GM04504 (cell line): ENCODE data around the gene PHRF1.
A peak's percentile ranks its signal among the peaks of the same experiment; 100 is the strongest.
"Not testable (repeated sequence)": the region's sequence is repeated elsewhere in the genome, so short reads cannot be mapped to it uniquely, and the experiment has no call there.

ENCODE experiments used
- DNase-seq: peaks from one replicate; pipeline ENCODE4 v3.0.0-alpha.2; 2012; ENCODE audit warnings: low read depth

Gene PHRF1

GRCh38 chr11:574031-574570 lies 2.2 kb upstream of the PHRF1 start:
- not testable (repeated sequence) for DNase-seq

GRCh38 chr11:574632-575312 lies 1.5 kb upstream of the PHRF1 start:
- DNase-seq = no peak

GRCh38 chr11:575313-575995 lies 816 bp upstream of the PHRF1 start:
- DNase-seq = peak; percentile 17

GRCh38 chr11:576811-577610 lies 741 bp downstream of the PHRF1 start:
- DNase-seq = no peak

GRCh38 chr11:577611-577894 lies 1.3 kb downstream of the PHRF1 start:
- no peak for DNase-seq

- no peak for DNase-seq
Observed at GRCh38 chr11:578276-579035, 2.2 kb downstream of the PHRF1 start.

GRCh38 chr11:579830-580601 lies 3.7 kb downstream of the PHRF1 start:
- no peak for DNase-seq

GRCh38 chr11:581342-581741 lies 5.1 kb downstream of the PHRF1 start:
- DNase-seq = no peak

GRCh38 chr11:581752-582151 lies 5.5 kb downstream of the PHRF1 start:
- no peak for DNase-seq

GRCh38 chr11:584287-584686 lies 8.0 kb downstream of the PHRF1 start:
- no peak for DNase-seq

GRCh38 chr11:586376-587316 lies 10.4 kb downstream of the PHRF1 start:
- no peak for DNase-seq

- no peak for DNase-seq
Observed at GRCh38 chr11:587546-587945, 11.3 kb downstream of the PHRF1 start.

- DNase-seq = no peak
Observed at GRCh38 chr11:587978-588380, 11.7 kb downstream of the PHRF1 start.

GRCh38 chr11:589798-590197 lies 13.5 kb downstream of the PHRF1 start:
- DNase-seq = no peak

GRCh38 chr11:590997-591396 lies 14.7 kb downstream of the PHRF1 start:
- DNase-seq = no peak

GRCh38 chr11:592501-592900 lies 16.2 kb downstream of the PHRF1 start:
- DNase-seq = no peak

- DNase-seq = no peak
Observed at GRCh38 chr11:592918-593317, 16.6 kb downstream of the PHRF1 start.

GRCh38 chr11:593347-593746 lies 17.1 kb downstream of the PHRF1 start:
- no peak for DNase-seq

GRCh38 chr11:595400-595799 lies 19.1 kb downstream of the PHRF1 start:
- no peak for DNase-seq

- no peak for DNase-seq
Observed at GRCh38 chr11:596374-596773, 20.1 kb downstream of the PHRF1 start.
